RWPE2 (cell line): ENCODE results near the gene WDR20.
A peak's percentile ranks its signal among the peaks of the same experiment; 100 is the strongest.

Source experiments
- ATAC-seq: fragments of 200-7000 bp; cut with Tn5 transposase; 3 replicates; pipeline ENCODE4 v1.9.1; 2021; ENCODE audit warnings: low read depth
- DNase-seq: peaks from one replicate; pipeline ENCODE4 v3.0.0-alpha.2; 2020; ENCODE audit warnings: low spot score
- H3K27ac ChIP-seq: fragments of 450-650 bp; 2 replicates; pipeline ENCODE4 v1.5.1; 2017; ENCODE audit warnings: mild to moderate bottlenecking; ENCODE audit not compliant: poor library complexity, severe bottlenecking
- H3K27me3 ChIP-seq: fragments of 250-450 bp; sonication (Bioruptor Pico); 2 replicates; pipeline ENCODE4 v1.5.1; 2021; ENCODE audit warnings: mild to moderate bottlenecking, moderate library complexity; ENCODE audit not compliant: insufficient read depth, poor library complexity, severe bottlenecking
- H3K36me3 ChIP-seq: fragments of 250-450 bp; sonication (Bioruptor Pico); 2 replicates; pipeline ENCODE4 v1.5.1; 2020; ENCODE audit warnings: low read depth, mild to moderate bottlenecking, moderate library complexity
- H3K4me1 ChIP-seq: fragments of 250-450 bp; sonication (Bioruptor Pico); 2 replicates; pipeline ENCODE4 v1.5.1; 2021; ENCODE audit warnings: mild to moderate bottlenecking, moderate library complexity; ENCODE audit not compliant: insufficient read depth, poor library complexity, severe bottlenecking
- H3K4me3 ChIP-seq: fragments of 250-450 bp; sonication (Bioruptor Pico); 2 replicates; pipeline ENCODE4 v1.5.1; 2021; ENCODE audit warnings: mild to moderate bottlenecking, moderate library complexity; ENCODE audit not compliant: severe bottlenecking
- H3K9me3 ChIP-seq: fragments of 250-450 bp; sonication (Bioruptor Pico); 2 replicates; pipeline ENCODE4 v1.5.1; 2021; ENCODE audit warnings: mild to moderate bottlenecking, moderate library complexity; ENCODE audit not compliant: severe bottlenecking
- CTCF ChIP-seq: fragments of 450-650 bp; IDR thresholded peaks from one replicate; pipeline ENCODE4 v1.5.1; 2017; ENCODE audit warnings: mild to moderate bottlenecking, moderate library complexity; ENCODE audit not compliant: poor library complexity, severe bottlenecking

WDR20 gene

GRCh38 chr14:102231476-102232347 is 92.0 kb downstream of the WDR20 start:
- no peak for DNase-seq
- H3K4me3 ChIP-seq, result no peak overlapping the region
- no peak overlapping the region for H3K27ac ChIP-seq
- peaks cover 5% of the 10 kb centered on the region for H3K4me1 ChIP-seq
- peaks cover 9% of the 10 kb centered on the region for H3K36me3 ChIP-seq
- no peak for TF ChIP-seq CTCF
- no peaks in the 10 kb centered on the region for H3K27me3 ChIP-seq
- H3K9me3 ChIP-seq, result no peaks in the 10 kb centered on the region
- no peak for ATAC-seq

- TF ChIP-seq CTCF, result no peak
- H3K4me3 ChIP-seq, result no peak overlapping the region
- no peak for DNase-seq
- peaks cover 5% of the 10 kb centered on the region for H3K4me1 ChIP-seq
- no peaks in the 10 kb centered on the region for H3K9me3 ChIP-seq
- ATAC-seq, result no peak
- no peak overlapping the region for H3K27ac ChIP-seq
- H3K27me3 ChIP-seq, result no peaks in the 10 kb centered on the region
- H3K36me3 ChIP-seq, result peaks cover 9% of the 10 kb centered on the region
These were observed 92.6 kb downstream of the WDR20 start for GRCh38 chr14:102232348-102232625.

- no peak overlapping the region for H3K27ac ChIP-seq
- no peaks in the 10 kb centered on the region for H3K9me3 ChIP-seq
- H3K36me3 ChIP-seq, result peaks cover 9% of the 10 kb centered on the region
- peaks cover 5% of the 10 kb centered on the region for H3K4me1 ChIP-seq
- TF ChIP-seq CTCF, result no peak
- no peaks in the 10 kb centered on the region for H3K27me3 ChIP-seq
- ATAC-seq (no peak), DNase-seq (no peak)
- H3K4me3 ChIP-seq, result no peak overlapping the region
These were observed 93.4 kb downstream of the WDR20 start for GRCh38 chr14:102233081-102233480.

- Histone ChIP-seq H3K9me3 (no peaks in the 10 kb centered on the region), H3K4me3 (no peak overlapping the region), H3K36me3 (peaks cover 9% of the 10 kb centered on the region), H3K4me1 (peaks cover 5% of the 10 kb centered on the region), H3K27ac (peak overlapping the region; percentile 9), H3K27me3 (no peaks in the 10 kb centered on the region)
- no peak for TF ChIP-seq CTCF
- ATAC-seq, result no peak
- DNase-seq, result no peak
These were observed 94.9 kb downstream of the WDR20 start for GRCh38 chr14:102234331-102235264.
